Bronchial epithelial cell (primary cell): Measurements from ENCODE around the gene NTN3. TPM values are rescaled to one million over a fixed set of nuclear protein-coding genes. Genes with fewer than 3 reads are reported as not detected.

Source experiments
- DNase-seq: peaks from one replicate; pipeline ENCODE4 v3.0.0-alpha.2; 2010; ENCODE audit warnings: low read depth
- FAIRE-seq: peaks from 2 replicates; lab custom pipeline; 2011; peaks lifted over from hg19 to GRCh38; lab: Jason Lieb, UNC
- H3K27me3 ChIP-seq: 2 replicates; pipeline ENCODE4 v1.5.1; 2011; ENCODE audit warnings: low read length; ENCODE audit not compliant: control insufficient read depth, insufficient read depth
- H3K36me3 ChIP-seq: 2 replicates; pipeline ENCODE4 v1.5.1; 2011; ENCODE audit warnings: low read length; ENCODE audit not compliant: control insufficient read depth, insufficient read depth
- H3K4me3 ChIP-seq: 2 replicates; pipeline ENCODE4 v1.5.1; 2011; ENCODE audit warnings: mild to moderate bottlenecking, low read depth, low read length, control low read depth
- CTCF ChIP-seq: IDR thresholded peaks from 2 replicates; pipeline ENCODE4 v1.5.1; 2011; ENCODE audit warnings: mild to moderate bottlenecking, moderate library complexity, low read length, control low read depth, inconsistent platforms; ENCODE audit not compliant: insufficient read depth, severe bottlenecking
- total RNA-seq: library from RNA; depleted of rRNA; stranded (reverse); fragments of >200 nt; gene quantifications from 2 replicates; pipeline ENCODE4 v1.2.1, GENCODE V29; 2014

Gene NTN3
- total RNA-seq, 1 donor from 2014 or later = not detected

GRCh38 chr16:2472885-2473445 lies 1.9 kb downstream of the NTN3 start:
- TF ChIP-seq CTCF = no peak
- DNase-seq (no peak), FAIRE-seq (no peak)
- Histone ChIP-seq H3K27me3 (no peaks in the 10 kb centered on the region), H3K4me3 (no peak overlapping the region), H3K36me3 (no peaks in the 10 kb centered on the region)

GRCh38 chr16:2473446-2473926 lies 2.4 kb downstream of the NTN3 start:
- Histone ChIP-seq H3K36me3 (no peaks in the 10 kb centered on the region), H3K4me3 (peak overlapping the region; percentile 31), H3K27me3 (no peaks in the 10 kb centered on the region)
- FAIRE-seq (no peak), DNase-seq (no peak)
- no peak for TF ChIP-seq CTCF

- FAIRE-seq = no peak
- no peaks in the 10 kb centered on the region for H3K27me3 ChIP-seq
- TF ChIP-seq CTCF = peak; percentile 44
Observed at GRCh38 chr16:2473999-2474876, 3.1 kb downstream of the NTN3 start.

GRCh38 chr16:2474877-2475412 lies 3.8 kb downstream of the NTN3 start, which contains the start of gene TBC1D24:
Gene TBC1D24, plus strand, starts transcription at chr16:2475127. Its CDS starts 21,022 bp downstream, at chr16:2496149.
- DNase-seq (peak; percentile 57), FAIRE-seq (no peak)
- no peaks in the 10 kb centered on the region for H3K27me3 ChIP-seq
- no peaks in the 10 kb centered on the region for H3K36me3 ChIP-seq
- no peak for TF ChIP-seq CTCF
- H3K4me3 ChIP-seq = peak within 1 kb of the TSS; percentile 65

More at GRCh38 chr16:2473999-2474876, 3.1 kb downstream of the NTN3 start:
- Histone ChIP-seq H3K4me3 (peak overlapping the region; percentile 65), H3K36me3 (no peaks in the 10 kb centered on the region)
- DNase-seq = no peak

GRCh38 chr16:2475413-2476344 lies 4.6 kb downstream of the NTN3 start:
- FAIRE-seq (no peak), DNase-seq (no peak)
- Histone ChIP-seq H3K36me3 (no peaks in the 10 kb centered on the region), H3K4me3 (peak overlapping the region; percentile 65), H3K27me3 (no peaks in the 10 kb centered on the region)
- no peak for TF ChIP-seq CTCF
